Keratinocyte (primary cell): Measurements from ENCODE around the gene HAP1.

Source experiments
- EZH2 ChIP-seq: IDR thresholded peaks from one replicate; pipeline ENCODE4 v1.6.1; 2012; ENCODE audit warnings: inconsistent platforms, mild to moderate bottlenecking, low read length, moderate library complexity
- TF ChIP-seq, protein P1 (sequence below), 3 experiments: IDR thresholded peaks in 1 of 3; conservative IDR thresholded peaks in 1 of 3; optimal IDR thresholded peaks in 1 of 3; 2 replicates in 2 of 3; 3 replicates in 1 of 3; pipeline versions ENCODE3 to v1.5.1; 2011; ENCODE audit warnings: low read length in 3 of 3, mild to moderate bottlenecking in 3 of 3, moderate library complexity in 2 of 3, control low read depth in 1 of 3, inconsistent platforms in 1 of 3; ENCODE audit not compliant: insufficient read depth in 2 of 3; ENCODE audit errors: extremely low read depth in 1 of 3

DNA sequence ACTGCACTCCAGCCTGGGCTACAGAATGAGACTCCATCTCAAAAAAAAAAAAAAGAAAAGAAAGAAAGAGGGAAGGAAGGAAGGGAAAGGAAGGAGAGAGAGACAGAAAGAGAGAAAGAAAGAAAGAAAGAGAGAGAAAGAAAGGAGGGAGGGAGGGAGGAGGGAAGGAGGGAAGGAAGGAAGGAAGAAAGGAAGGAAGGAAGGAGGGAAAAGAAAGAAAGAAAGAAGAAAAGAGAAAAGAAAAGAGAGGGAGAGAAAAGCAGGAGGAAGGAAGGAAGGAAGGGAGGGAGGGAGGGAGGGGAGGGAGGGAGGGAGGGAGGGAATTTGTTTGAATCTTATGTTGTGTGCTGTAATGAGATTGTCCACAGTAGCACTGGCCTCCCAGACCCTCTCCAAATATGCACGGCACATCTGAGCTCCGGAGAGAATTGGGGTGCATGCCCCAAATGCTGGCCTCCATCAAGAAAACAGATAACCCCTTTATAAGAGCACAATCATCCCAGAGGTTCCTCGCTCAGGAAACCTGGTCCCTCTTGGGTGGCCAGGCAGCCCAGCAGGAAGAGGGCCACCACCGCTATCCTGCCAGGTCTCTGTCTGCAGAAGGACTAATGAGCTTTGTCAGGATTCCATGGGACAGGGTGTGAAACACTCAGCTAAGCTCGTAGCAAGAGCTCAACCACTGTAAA, 54.6 kb downstream of the HAP1 start:
- TF ChIP-seq, protein P1, sequence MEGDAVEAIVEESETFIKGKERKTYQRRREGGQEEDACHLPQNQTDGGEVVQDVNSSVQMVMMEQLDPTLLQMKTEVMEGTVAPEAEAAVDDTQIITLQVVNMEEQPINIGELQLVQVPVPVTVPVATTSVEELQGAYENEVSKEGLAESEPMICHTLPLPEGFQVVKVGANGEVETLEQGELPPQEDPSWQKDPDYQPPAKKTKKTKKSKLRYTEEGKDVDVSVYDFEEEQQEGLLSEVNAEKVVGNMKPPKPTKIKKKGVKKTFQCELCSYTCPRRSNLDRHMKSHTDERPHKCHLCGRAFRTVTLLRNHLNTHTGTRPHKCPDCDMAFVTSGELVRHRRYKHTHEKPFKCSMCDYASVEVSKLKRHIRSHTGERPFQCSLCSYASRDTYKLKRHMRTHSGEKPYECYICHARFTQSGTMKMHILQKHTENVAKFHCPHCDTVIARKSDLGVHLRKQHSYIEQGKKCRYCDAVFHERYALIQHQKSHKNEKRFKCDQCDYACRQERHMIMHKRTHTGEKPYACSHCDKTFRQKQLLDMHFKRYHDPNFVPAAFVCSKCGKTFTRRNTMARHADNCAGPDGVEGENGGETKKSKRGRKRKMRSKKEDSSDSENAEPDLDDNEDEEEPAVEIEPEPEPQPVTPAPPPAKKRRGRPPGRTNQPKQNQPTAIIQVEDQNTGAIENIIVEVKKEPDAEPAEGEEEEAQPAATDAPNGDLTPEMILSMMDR (optimal IDR thresholded peaks at IDR 0.05 in 1 of 3, IDR thresholded peaks at IDR 0.05 in 1 of 3, conservative IDR thresholded peaks at IDR 0.05 in 1 of 3; ENCODE audit: extremely low read depth in 1 of 3, insufficient read depth in 2 of 3, low read length in 3 of 3): no peak
- TF ChIP-seq EZH2: no peak
